GM19099 (cell line): Measurements from ENCODE around the gene ABHD8.
A peak's percentile ranks its signal among the peaks of the same experiment; 100 is the strongest.

Experiments
- POLR2A ChIP-seq: IDR thresholded peaks from 3 replicates; pipeline ENCODE4 v1.6.1; 2011; ENCODE audit warnings: low read depth; ENCODE audit not compliant: insufficient read length; ENCODE audit errors: extremely low read depth

The ABHD8 gene

GRCh38 chr19:17312189-17313113, 9.2 kb upstream of the ABHD8 start:
- TF ChIP-seq POLR2A = no peak

GRCh38 chr19:17311455-17312188, 8.4 kb upstream of the ABHD8 start:
- no peak for TF ChIP-seq POLR2A

- TF ChIP-seq POLR2A = no peak
These were observed 6.8 kb upstream of the ABHD8 start for GRCh38 chr19:17309965-17310461.

- TF ChIP-seq POLR2A = peak; percentile 74
These were observed 6.2 kb upstream of the ABHD8 start, which contains the start of gene DDA1 for GRCh38 chr19:17309198-17309964. Gene DDA1, plus strand, starts transcription at chr19:17309563. Its CDS starts 92 bp downstream, at chr19:17309655.

GRCh38 chr19:17307876-17308377, 4.7 kb upstream of the ABHD8 start:
- no peak for TF ChIP-seq POLR2A

- no peak for TF ChIP-seq POLR2A
These were observed 3.1 kb upstream of the ABHD8 start for GRCh38 chr19:17306285-17306714.

GRCh38 chr19:17305517-17306284, 2.5 kb upstream of the ABHD8 start, which contains the start of gene MRPL34:
Gene MRPL34, plus strand, starts transcription at chr19:17305872. Its CDS starts 21 bp downstream, at chr19:17305893.
- peak; percentile 72 for TF ChIP-seq POLR2A

GRCh38 chr19:17305216-17305516, 1.9 kb upstream of the ABHD8 start:
- no peak for TF ChIP-seq POLR2A

GRCh38 chr19:17304386-17305215, 1.4 kb upstream of the ABHD8 start:
- TF ChIP-seq POLR2A = no peak

GRCh38 chr19:17303940-17304267, 679 bp upstream of the ABHD8 start:
- TF ChIP-seq POLR2A = no peak

GRCh38 chr19:17302391-17303166, 646 bp downstream of the ABHD8 start:
- no peak for TF ChIP-seq POLR2A

- no peak for TF ChIP-seq POLR2A
These were observed 2.1 kb downstream of the ABHD8 start for GRCh38 chr19:17300992-17301619.

GRCh38 chr19:17296976-17297375, 6.2 kb downstream of the ABHD8 start:
- no peak for TF ChIP-seq POLR2A

- TF ChIP-seq POLR2A = no peak
These were observed 7.0 kb downstream of the ABHD8 start for GRCh38 chr19:17296273-17296672.
